GM06990 (cell line): ENCODE results near the gene LTBP4.
A peak's percentile ranks its signal among the peaks of the same experiment; 100 is the strongest.

Source experiments
- DNase-seq: peaks from one replicate; pipeline ENCODE4 v3.0.0-alpha.2; 2011; ENCODE audit not compliant: insufficient read length; ENCODE audit errors: extremely low read depth
- H3K27me3 ChIP-seq: replicated peaks from 2 replicates; pipeline ENCODE4 v1.6.0; 2011; ENCODE audit warnings: low read length; ENCODE audit not compliant: control insufficient read depth, insufficient read depth
- H3K36me3 ChIP-seq: 2 replicates; pipeline ENCODE4 v1.5.1; 2011; ENCODE audit warnings: low read length; ENCODE audit not compliant: control insufficient read depth, insufficient read depth
- H3K4me3 ChIP-seq: replicated peaks from 2 replicates; pipeline ENCODE4 v1.5.1; 2011; ENCODE audit warnings: low read depth, mild to moderate bottlenecking, control low read depth, low read length
- CTCF ChIP-seq: IDR thresholded peaks from 2 replicates; pipeline ENCODE4 v1.5.1; 2011; ENCODE audit warnings: low read length, control low read depth, mild to moderate bottlenecking, inconsistent platforms; ENCODE audit not compliant: insufficient read depth, poor library complexity, severe bottlenecking

LTBP4 gene

GRCh38 chr19:40580619-40581018, 20.6 kb upstream of the LTBP4 start:
- no peak for TF ChIP-seq CTCF
- Histone ChIP-seq H3K36me3 (peaks cover 17% of the 10 kb centered on the region), H3K27me3 (no peaks in the 10 kb centered on the region), H3K4me3 (no peak overlapping the region)
- no peak for DNase-seq

DNA sequence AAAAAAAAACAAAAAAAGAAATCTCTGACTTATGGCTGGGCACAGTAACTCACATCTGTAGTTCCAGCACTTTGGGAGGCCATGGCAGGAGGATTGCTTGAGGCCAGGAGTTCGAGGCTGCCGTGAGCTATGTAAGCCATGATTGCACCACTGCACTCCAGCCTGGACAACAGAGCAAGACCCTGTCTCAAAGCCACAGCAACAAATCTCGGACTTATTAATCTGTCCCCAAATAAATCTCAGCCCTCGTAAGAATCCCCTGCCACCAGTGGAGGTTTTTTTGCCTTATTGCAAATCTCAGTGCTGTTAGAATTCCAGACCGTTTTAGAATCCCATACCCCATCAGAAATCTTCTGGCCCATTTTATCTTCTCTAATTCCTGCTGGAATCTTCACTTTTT, 19.6 kb upstream of the LTBP4 start:
- peaks cover 19% of the 10 kb centered on the region for H3K36me3 ChIP-seq
- H3K27me3 ChIP-seq, result no peaks in the 10 kb centered on the region
- no peak overlapping the region for H3K4me3 ChIP-seq
- no peak for TF ChIP-seq CTCF
- no peak for DNase-seq

DNA sequence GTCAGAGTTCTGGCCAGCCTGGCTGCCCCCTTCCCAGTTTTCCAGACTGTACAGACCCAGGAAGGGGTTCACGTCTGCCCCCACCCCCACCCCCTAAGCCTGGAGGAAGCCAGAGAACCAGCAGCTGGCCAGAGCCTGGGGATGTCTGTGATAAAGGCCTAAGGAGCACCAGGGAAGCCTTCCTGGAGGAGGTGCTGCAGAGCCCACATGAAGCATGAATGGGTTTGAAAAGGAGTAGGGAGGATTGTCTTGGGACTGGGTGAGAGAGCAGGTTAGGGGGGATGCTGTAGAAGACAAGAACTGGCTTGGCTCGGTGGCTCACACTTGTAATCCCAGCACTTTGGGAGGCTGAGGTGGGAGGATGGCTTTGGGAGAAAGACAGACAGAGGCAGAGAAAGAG, 18.7 kb upstream of the LTBP4 start:
- H3K36me3 ChIP-seq, result peaks cover 21% of the 10 kb centered on the region
- no peaks in the 10 kb centered on the region for H3K27me3 ChIP-seq
- TF ChIP-seq CTCF, result no peak
- DNase-seq, result no peak
- H3K4me3 ChIP-seq, result no peak overlapping the region

DNA sequence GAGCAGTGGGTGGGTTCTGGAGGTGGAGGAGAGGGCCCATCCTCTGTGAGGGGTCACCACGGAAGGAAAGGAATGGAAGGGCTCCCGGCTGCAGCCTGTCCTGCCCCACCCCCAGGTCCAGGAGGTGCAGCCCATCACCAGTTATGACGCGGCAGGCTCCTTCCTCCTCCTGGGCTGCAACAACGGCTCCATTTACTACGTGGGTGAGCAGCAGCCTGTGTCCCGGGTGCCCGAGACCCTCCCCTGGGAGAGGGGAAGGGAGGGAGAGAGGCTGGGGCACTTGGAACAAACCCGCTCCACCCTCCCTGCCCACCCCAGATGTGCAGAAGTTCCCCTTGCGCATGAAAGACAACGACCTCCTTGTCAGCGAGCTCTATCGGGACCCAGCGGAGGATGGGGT, 17.9 kb upstream of the LTBP4 start:
- no peak for TF ChIP-seq CTCF
- Histone ChIP-seq H3K36me3 (peaks cover 20% of the 10 kb centered on the region), H3K4me3 (no peak overlapping the region), H3K27me3 (no peaks in the 10 kb centered on the region)
- DNase-seq, result no peak

DNA sequence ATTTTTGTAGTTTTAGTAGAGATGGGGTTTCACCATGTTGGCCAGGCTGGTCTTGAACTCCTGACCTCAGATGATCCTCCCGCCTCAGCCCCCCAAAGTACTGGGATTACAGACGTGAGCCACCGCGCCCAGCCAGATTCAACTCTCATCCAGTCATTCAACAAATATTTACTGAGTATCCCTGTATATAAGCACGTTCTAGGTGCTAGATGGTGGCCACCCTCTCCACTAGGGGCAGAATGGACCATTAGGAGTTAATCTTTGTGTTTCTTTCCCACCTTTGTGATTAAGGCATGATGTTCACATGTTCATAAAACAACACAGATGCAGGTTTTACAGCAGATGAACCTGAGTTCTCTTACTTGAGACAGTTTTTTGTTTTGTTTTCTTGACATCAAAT, 17.2 kb upstream of the LTBP4 start:
- H3K4me3 ChIP-seq, result no peak overlapping the region
- no peak for DNase-seq
- peak; percentile 42 for TF ChIP-seq CTCF
- H3K36me3 ChIP-seq, result peaks cover 21% of the 10 kb centered on the region
- no peaks in the 10 kb centered on the region for H3K27me3 ChIP-seq

DNA sequence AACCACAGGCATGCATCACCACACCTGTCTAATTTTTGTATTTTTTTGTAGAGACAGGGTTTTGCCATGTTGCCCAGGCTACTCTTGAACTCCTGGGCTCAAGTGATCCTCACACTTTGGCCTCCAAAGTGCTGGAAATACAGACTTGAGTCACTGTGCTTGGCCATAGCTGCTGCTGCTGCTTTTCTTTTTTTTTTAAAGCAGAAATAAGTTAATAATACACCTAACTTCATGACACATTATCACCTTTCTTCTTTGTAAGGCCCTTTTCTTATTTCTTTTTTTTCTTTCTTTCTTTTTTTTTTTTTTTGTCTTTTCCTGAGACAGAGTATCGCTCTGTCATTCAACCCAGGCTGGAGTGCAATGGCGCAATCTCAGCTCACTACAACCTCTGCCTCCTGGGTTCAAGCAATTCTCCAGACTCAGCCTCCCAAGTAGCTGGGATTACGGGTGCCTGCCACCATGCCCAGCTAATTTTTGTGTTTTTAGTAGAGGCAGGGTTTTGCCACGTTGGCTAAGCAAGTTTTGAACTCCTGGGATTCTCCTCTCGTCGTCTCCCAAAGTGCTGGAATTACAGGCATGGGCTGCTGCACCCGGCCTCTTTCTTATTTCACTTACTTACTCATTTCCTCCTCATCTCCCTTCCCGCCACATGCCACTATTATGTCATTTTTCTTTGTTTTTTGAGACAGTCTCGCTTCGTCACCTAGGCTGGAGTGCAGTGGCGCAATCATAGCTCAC, 15.8 kb upstream of the LTBP4 start:
- no peak for TF ChIP-seq CTCF
- no peak overlapping the region for H3K4me3 ChIP-seq
- no peaks in the 10 kb centered on the region for H3K27me3 ChIP-seq
- peaks cover 20% of the 10 kb centered on the region for H3K36me3 ChIP-seq
- no peak for DNase-seq
